IMR-90 (cell line): ENCODE measurements around the gene SLBP. TPM values are rescaled to one million over a fixed set of nuclear protein-coding genes. Genes with fewer than 3 reads are reported as not detected.

Experiments used
- ATAC-seq: fragments of 200-7000 bp; cut with Tn5 transposase; 2 replicates; pipeline ENCODE4 v1.9.1; 2020; ENCODE audit warnings: low read depth, mild to moderate bottlenecking, moderate library complexity
- BruUV-seq: library from RNA; stranded (reverse); fragments of 400-500 nt; replicated peaks from 2 replicates; lab custom pipeline; 2021; lab: Mats Ljungman, UMichigan
- CTCF ChIA-PET: fragments of 300-600 bp; formaldehyde crosslinking; extraction: SDS; loops from one replicate; lab custom pipeline; 2021; ENCODE audit warnings: antibody characterized with exemption; lab: Yijun Ruan, JAX
- POLR2A ChIA-PET: fragments of 300-600 bp; sonication (Branson Sonifier 250); formaldehyde crosslinking; loops from one replicate; lab custom pipeline; 2022; ENCODE audit warnings: antibody characterized with exemption; ENCODE audit not compliant: unreplicated experiment; lab: Charles Lee
- DNase-seq: peaks from one replicate; pipeline ENCODE4 v3.0.0; 2013
- H2AFZ ChIP-seq: replicated peaks from 2 replicates; pipeline ENCODE3; 2013; ENCODE audit warnings: low read length, mild to moderate bottlenecking; ENCODE audit not compliant: poor library complexity
- H2AK5ac ChIP-seq: 2 replicates; pipeline ENCODE4 v1.6.1; 2013; ENCODE audit warnings: low read depth, low read length, inconsistent platforms
- H2AK9ac ChIP-seq: replicated peaks from 2 replicates; pipeline ENCODE3; 2013; ENCODE audit warnings: mild to moderate bottlenecking, low read depth, low read length, moderate library complexity; ENCODE audit not compliant: poor library complexity
- H2BK120ac ChIP-seq: 2 replicates; pipeline ENCODE4 v1.6.1; 2013; ENCODE audit warnings: low read depth, low read length, inconsistent platforms
- H2BK15ac ChIP-seq: 3 replicates; pipeline ENCODE4 v1.6.1; 2013; ENCODE audit warnings: low read depth, low read length, inconsistent platforms
- H2BK20ac ChIP-seq: 2 replicates; pipeline ENCODE4 v1.6.1; 2013; ENCODE audit warnings: low read depth, mild to moderate bottlenecking, inconsistent platforms, low read length, moderate library complexity
- H2BK5ac ChIP-seq: 2 replicates; pipeline ENCODE4 v1.6.1; 2013; ENCODE audit warnings: mild to moderate bottlenecking, low read depth, low read length, inconsistent platforms; ENCODE audit not compliant: poor library complexity, severe bottlenecking
- H3K14ac ChIP-seq: replicated peaks from 2 replicates; pipeline ENCODE4 v1.6.1; 2013; ENCODE audit warnings: low read depth, low read length, inconsistent platforms
- H3K18ac ChIP-seq: 2 replicates; pipeline ENCODE4 v1.6.1; 2013; ENCODE audit warnings: low read depth, low read length, control low read depth
- H3K23ac ChIP-seq: 2 replicates; pipeline ENCODE4 v1.6.1; 2013; ENCODE audit warnings: low read depth, low read length, inconsistent platforms
- H3K27ac ChIP-seq: 2 replicates; pipeline ENCODE4 v1.5.1; 2013; ENCODE audit warnings: mild to moderate bottlenecking, control low read depth, low read length; ENCODE audit not compliant: insufficient read depth
- H3K27me3 ChIP-seq: 2 replicates; pipeline ENCODE4 v1.6.1; 2013; ENCODE audit warnings: low read length; ENCODE audit not compliant: control insufficient read depth, insufficient read depth
- H3K36me3 ChIP-seq: 2 replicates; pipeline ENCODE4 v1.6.1; 2013; ENCODE audit warnings: low read length, mixed read lengths; ENCODE audit not compliant: control insufficient read depth, insufficient read depth
- H3K4ac ChIP-seq: 2 replicates; pipeline ENCODE4 v1.6.1; 2013; ENCODE audit warnings: low read depth, low read length, inconsistent platforms
- H3K4me1 ChIP-seq: 2 replicates; pipeline ENCODE4 v1.6.1; 2013; ENCODE audit warnings: low read length, mixed read lengths; ENCODE audit not compliant: control insufficient read depth, insufficient read depth
- H3K4me2 ChIP-seq: 2 replicates; pipeline ENCODE4 v1.6.1; 2013; ENCODE audit warnings: low read depth, mild to moderate bottlenecking, control low read depth, low read length, moderate library complexity
- H3K4me3 ChIP-seq: 2 replicates; pipeline ENCODE4 v1.5.1; 2013; ENCODE audit warnings: low read depth, mild to moderate bottlenecking, control low read depth, low read length, moderate library complexity; ENCODE audit not compliant: insufficient read depth
- H3K56ac ChIP-seq: 2 replicates; pipeline ENCODE4 v1.6.1; 2013; ENCODE audit warnings: low read length, inconsistent platforms; ENCODE audit not compliant: insufficient read depth; ENCODE audit errors: extremely low read depth
- H3K79me1 ChIP-seq, 2 experiments: 2 replicates each; pipeline ENCODE4 v1.6.1; 2013; ENCODE audit warnings: low read length in 2 of 2, inconsistent platforms in 1 of 2, low read depth in 1 of 2
- H3K9ac ChIP-seq: 2 replicates; pipeline ENCODE4 v1.6.1; 2013; ENCODE audit warnings: low read depth, low read length, control low read depth
- H3K9me1 ChIP-seq: 2 replicates; pipeline ENCODE4 v1.6.1; 2013; ENCODE audit warnings: low read length, inconsistent platforms; ENCODE audit not compliant: insufficient read depth
- H3K9me3 ChIP-seq: 2 replicates; pipeline ENCODE4 v1.6.1; 2013; ENCODE audit warnings: low read length; ENCODE audit not compliant: control insufficient read depth, insufficient read depth
- H4K20me1 ChIP-seq: 2 replicates; pipeline ENCODE4 v1.6.1; 2013; ENCODE audit warnings: low read length, inconsistent platforms; ENCODE audit not compliant: insufficient read depth
- H4K5ac ChIP-seq: 2 replicates; pipeline ENCODE4 v1.6.1; 2013; ENCODE audit warnings: mild to moderate bottlenecking, low read depth, low read length, control low read depth
- H4K8ac ChIP-seq, 2 experiments: 2 replicates each; pipeline ENCODE4 v1.6.1; 2013; ENCODE audit warnings: low read depth in 2 of 2, low read length in 2 of 2, control low read depth in 1 of 2, inconsistent platforms in 1 of 2
- H4K91ac ChIP-seq: 2 replicates; pipeline ENCODE4 v1.6.1; 2013; ENCODE audit warnings: low read depth, low read length, inconsistent platforms; ENCODE audit not compliant: insufficient read depth
- RCOR1 ChIP-seq: IDR thresholded peaks from 2 replicates; pipeline ENCODE4 v1.6.1; 2012; ENCODE audit warnings: mild to moderate bottlenecking, low read length, improper control_type of control experiment; ENCODE audit not compliant: insufficient replicate concordance
- WGBS, 2 experiments: methylation state at CpG; one replicate each; pipeline versions ENCODE4 v1.1.5 to v1.1.7; 2013; ENCODE audit warnings: missing lambda C conversion rate in 2 of 2; ENCODE audit not compliant: insufficient read length in 1 of 2; ENCODE audit errors: extremely low coverage in 2 of 2; 5-methylcytosine and 5-hydroxymethylcytosine counted together
- dilution Hi-C: fragments of 300-500 bp; cut with HindIII; formaldehyde crosslinking; loops from one replicate; pipeline ENCODE4 v1.14.3; 2018; ENCODE audit warnings: low sequenced_read_pairs; ENCODE audit not compliant: unreplicated experiment
- in situ Hi-C: fragments of 300-500 bp; cut with MboI; formaldehyde crosslinking; loops from 3 replicates; pipeline ENCODE4 v1.14.3; 2019; ENCODE audit warnings: low sequenced_read_pairs, inconsistent platforms, mixed read lengths
- intact Hi-C: fragments of 100-400 bp; cut with micrococcal nuclease; formaldehyde crosslinking; loops from 2 replicates; pipeline ENCODE4 v1.10.0; 2022
- polyA plus RNA-seq, 3 experiments: library from polyadenylated mRNA; depleted of rRNA; stranded (reverse); fragments of >200 nt; gene quantifications; 2 replicates each; pipeline ENCODE4 v1.2.3, GENCODE V29; 2012; ENCODE audit warnings: low replicate concordance in 1 of 3
- total RNA-seq: library from RNA; depleted of rRNA; stranded (reverse); fragments of >200 nt; gene quantifications from 2 replicates; pipeline ENCODE4 v1.2.3, GENCODE V29; 2012

SLBP gene
- total and polyA plus RNA-seq, 2 of the 4 experiments (the other 2 are of a cell fraction) = 64.9 to 66.1 TPM

GRCh38 chr4:1746919-1747602 lies 34.9 kb upstream of the SLBP start:
- no peak overlapping the region for H3K56ac ChIP-seq
- no peak overlapping the region for H2BK15ac ChIP-seq
- no peak overlapping the region for H3K9ac ChIP-seq
- H3K4ac ChIP-seq = no peak overlapping the region
- H2BK20ac ChIP-seq = no peak overlapping the region
- in situ Hi-C loops (no loop called here), dilution Hi-C loops (no loop called here), intact Hi-C loops (no loop called here)
- ATAC-seq (no peak), DNase-seq (no peak)
- no peaks in the 10 kb centered on the region for H3K79me1 ChIP-seq
- no peaks in the 10 kb centered on the region for H3K9me3 ChIP-seq
- BruUV-seq = no TSS peak
- H2BK5ac ChIP-seq = no peak overlapping the region
- ChIA-PET CTCF (interaction anchor here (1.0 to 1.1 kb wide), 2 partner anchors 63 to 162 kb away, joined by 3 to 4 read pairs; no protein-coding TSS in a partner anchor), POLR2A (no interaction called here)
- H3K27ac ChIP-seq = no peak overlapping the region
- no peak overlapping the region for H3K18ac ChIP-seq
- H2BK120ac ChIP-seq = no peak overlapping the region
- H3K36me3 ChIP-seq = peaks cover 9% of the 10 kb centered on the region
- no peak for TF ChIP-seq RCOR1
- no peak overlapping the region for H3K4me3 ChIP-seq
- H4K8ac ChIP-seq = no peak overlapping the region
- no peak overlapping the region for H3K23ac ChIP-seq
- no peak overlapping the region for H2AK9ac ChIP-seq
- H3K4me1 ChIP-seq = no peaks in the 10 kb centered on the region
- H4K91ac ChIP-seq = no peak overlapping the region
- no peak overlapping the region for H4K5ac ChIP-seq
- no peak overlapping the region for H3K14ac ChIP-seq
- H4K20me1 ChIP-seq = peaks cover 4% of the 10 kb centered on the region; the same call in 1 of the 2 replicates
- H2AK5ac ChIP-seq = no peak overlapping the region
- no peaks in the 10 kb centered on the region for H3K9me1 ChIP-seq
- no peaks in the 10 kb centered on the region; the same call in 1 of the 2 replicates for H3K27me3 ChIP-seq
- whole genome bisulfite sequencing, 2 experiments = 90% methylated on average over 8 of the region's 33 CpGs; no CpG with 5 or more reads in 1 of the 2 experiments
- H3K4me2 ChIP-seq = no peak overlapping the region
- H2AFZ ChIP-seq = no peak overlapping the region
